IPS DF 4.7 (cell line): ENCODE results near the gene PRKN.
"Not testable (repeated sequence)": the region's sequence is repeated elsewhere in the genome, so short reads cannot be mapped to it uniquely, and the experiment has no call there.

Source experiments
- DNase-seq: peaks from one replicate; pipeline ENCODE4 v3.0.0-alpha.2; 2013; ENCODE audit warnings: low spot score; ENCODE audit errors: extremely low read depth

Gene PRKN

DNA sequence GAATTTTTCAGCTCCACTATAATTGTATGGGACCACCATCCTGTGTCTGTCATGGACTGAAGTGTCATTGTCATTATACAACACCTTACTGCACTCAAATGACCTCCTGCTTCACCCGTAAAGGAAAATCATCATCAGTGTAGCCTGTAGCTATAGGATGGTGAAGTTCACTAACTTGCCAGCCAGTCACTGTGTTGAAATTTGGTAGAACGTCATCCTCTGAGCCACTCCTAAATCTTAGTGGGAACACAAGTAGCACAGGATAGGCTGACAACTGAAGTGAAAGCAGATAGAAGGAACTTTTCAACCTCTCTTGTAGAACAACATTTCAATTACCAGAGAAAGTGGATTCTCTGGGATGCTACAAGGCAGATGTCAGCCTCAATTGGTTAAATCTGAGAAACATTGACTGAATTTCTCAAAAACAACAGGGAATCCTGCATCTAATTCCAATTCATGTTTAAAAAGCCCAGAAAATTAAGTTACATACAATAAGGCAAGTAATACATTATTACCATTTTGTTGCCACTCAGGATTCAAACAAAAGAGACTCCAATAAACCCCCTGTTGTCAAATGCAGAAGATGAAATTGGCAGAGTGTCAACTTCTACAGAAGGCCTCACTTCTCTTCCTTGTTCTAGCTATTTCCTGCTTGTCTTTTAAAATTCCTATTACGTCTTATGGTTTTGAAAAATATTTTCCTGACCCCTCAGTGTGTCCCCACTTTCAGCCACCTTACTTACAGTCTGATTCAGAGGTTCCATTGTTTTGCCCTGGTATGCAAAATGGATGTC is 805.8 kb downstream of the PRKN start:
- DNase-seq = no peak

DNA sequence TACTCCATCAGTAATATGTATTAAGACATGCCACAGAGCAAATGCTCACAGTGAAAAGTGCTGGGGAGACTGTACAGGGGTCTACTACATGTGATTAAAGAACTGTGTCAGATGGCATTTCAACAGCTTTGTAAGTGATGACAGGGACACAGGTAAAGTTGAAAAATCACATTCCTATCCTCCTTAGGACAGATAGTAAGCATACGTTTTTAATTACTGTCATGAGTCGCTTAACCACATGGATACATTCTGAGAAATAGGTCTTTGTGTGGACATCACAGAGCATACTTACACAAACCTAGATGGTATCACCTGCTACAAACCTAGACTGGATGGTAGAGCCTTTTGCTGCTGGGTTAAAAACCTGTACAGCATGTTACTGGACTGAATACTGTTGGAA is 807.9 kb downstream of the PRKN start:
- DNase-seq = no peak

DNA sequence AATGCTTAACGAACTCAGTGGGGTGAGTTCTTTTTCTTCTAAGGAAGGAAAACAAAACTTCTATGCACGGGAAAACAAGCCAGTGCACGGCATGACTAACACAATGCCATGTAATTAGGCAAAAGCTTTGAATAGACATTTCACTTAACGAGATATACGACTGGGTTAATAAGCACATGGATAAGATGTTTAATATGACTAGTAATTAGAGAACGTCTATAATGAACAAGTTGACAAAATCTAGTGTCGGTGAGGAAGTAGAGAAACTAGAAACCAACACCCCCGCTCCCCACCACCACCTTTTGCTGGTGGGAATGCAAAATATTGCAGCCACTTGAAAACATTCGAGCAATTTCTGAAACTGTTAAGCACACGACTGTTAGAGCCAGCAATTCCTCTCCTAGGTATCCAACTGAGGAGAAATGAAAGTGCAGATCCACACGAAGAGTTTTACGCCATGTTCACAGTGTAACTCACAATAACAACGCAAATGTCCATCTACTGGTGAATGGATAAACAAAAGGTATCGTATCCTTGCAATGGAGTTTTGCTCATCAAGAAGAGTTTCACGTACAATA is 808.8 kb downstream of the PRKN start:
- no peak for DNase-seq

DNA sequence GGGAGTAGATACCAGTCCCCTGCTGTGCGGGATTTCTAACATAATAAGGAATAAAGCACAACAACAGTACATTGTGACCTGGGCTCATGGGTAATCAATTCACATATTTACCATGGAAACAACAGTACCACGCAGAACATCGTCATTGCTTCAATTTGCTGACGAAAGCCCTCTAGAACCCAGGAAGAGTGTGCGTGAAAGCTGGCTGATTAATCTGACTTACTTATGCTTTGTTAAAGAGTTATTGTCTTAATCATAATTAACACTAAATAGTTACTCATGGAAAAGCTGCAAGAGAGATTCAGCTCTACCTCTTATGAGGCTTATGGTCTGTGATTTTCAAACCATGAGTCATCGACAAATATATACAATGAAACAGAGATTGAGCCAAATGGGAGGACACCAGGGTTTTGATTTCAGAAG is 809.4 kb downstream of the PRKN start:
- no peak for DNase-seq

DNA sequence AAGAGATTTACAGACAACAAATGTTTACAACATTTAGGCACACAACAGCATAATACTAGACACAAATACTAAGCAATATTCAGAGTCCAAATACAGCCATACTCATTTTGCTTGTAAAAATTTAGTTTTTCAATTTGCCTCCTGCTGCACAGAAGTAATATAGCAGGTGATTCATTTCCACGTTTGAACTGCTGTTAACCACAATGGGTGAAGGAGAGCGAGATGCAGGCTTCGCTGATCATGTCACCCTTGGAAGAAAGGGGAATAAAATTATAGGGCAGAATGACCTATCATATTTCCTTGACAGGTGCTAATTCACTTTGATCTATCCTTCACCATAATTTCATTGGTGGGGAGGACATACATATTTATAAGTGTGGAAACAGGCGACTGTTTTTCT is 809.9 kb downstream of the PRKN start:
- DNase-seq = no peak

DNA sequence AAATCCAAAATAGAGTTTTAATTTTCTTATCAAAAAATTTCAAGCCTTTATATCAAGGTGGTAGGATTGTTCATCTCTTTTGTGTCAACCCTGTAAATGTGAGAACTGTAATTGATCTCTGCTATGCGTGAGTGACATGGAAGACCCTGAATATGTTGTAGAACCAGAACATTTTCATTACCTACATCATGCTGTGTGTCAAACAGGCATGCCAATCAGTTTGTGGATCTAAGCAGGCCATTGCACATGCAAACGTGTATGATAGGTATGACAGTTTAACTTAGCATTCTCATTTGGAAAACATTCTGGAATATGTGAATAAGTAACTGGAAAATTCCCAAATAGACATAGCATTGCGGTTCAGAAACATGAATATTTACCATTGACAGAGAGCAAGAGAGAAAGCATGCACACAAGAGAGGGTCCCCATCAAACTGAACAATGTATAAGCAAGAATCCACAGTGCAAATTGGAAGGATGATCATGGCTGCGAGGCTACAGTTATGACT is 812.1 kb downstream of the PRKN start:
- DNase-seq = no peak

DNA sequence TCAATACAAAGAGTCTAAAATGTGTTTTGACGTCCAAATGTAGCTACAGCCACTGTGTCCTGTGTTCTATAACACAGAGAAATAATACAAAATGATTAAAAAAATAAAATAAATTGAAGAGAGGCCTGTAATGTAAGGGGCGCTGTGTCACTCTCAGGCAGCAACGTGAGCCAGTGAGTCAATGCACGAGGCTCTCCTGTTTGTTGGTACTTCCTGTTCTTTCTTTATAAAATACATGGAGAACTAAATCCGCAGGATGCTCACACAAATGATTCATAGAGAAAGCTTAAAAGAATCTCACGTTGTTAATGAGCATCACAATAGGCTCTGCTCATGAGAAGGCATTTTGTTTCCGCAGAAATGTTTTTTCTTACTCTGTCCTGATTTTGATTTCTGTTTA is 818.7 kb downstream of the PRKN start:
- DNase-seq = no peak

DNA sequence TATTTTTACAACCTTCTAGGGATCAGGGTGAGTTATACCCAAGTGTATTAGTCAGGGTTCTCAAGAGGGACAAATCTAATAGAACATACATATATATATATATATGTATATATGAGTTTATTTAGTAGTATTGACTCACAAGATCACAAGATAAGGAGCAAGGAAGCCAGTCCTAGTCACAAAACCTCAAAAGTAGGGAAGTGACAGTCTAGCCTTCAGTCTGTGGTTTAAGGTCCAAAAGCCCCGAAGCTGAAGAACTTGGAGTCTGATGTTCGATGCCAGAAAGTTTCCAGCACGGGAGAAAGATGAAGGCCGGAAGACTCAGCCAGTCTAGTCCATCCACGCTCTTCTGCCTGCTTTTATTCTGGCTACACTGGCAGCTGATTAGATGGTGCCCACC is 821.0 kb downstream of the PRKN start:
- no peak for DNase-seq

DNA sequence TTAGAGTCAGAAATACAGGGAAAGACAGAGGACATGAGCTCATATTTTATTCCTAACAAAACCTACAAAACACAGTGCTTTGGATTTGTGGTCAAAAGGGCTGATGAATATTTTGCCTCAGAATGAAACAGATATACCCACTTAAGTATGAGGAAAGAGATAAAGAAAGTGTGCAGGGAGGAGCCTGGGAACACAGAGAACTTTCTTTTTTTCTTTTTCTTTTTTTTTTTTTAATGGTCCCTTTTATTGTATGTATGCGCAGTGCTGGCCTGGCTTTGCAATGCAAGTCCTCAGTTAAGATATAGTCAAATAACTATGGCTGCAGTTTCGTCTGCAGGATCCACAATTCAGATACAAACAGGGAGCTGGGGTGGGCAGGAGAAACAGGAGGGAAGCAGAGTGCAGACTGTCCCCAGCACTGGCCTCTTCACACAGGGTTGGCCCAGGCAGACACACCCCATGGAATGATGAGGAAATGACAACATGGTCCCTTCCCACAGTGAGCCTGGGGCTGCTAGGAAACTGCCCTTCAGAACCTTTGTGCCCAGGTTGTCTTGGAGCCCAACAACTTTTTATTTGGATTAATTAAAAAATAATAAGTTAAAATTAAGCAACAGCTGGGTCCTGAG is 823.9 kb downstream of the PRKN start:
- no peak for DNase-seq

DNA sequence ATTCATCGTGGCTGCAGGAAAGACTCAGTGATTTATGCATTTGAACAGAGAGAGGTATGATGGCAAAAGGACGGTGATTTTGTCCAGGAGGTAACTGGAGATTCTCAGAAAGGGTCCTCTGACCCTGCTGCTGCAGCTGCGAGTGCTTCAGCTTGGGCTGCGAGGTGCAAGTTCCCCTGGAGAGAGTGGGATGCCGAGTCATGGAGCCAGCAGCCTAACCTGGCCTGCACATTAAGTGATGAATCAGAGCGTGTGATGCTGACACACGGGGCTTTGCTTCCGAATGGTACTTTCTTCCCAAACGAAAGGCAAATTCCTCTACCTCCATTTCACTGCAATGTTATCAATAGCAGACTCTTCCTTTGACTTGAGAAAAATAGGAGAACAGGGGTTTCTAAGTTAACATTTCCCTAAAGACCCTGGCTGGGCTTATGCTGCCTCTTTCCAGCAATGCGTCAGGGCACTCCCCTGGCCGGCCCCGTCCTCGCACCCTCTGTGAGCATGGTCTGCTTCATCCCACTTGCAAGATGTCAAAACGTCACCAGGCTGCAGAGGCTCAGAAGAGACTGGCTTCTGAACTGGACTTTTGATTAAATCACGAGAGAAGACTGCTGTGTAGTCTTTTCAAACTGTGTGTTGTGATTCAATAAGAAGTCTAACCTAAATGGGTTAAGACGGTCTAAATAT is 825.7 kb downstream of the PRKN start:
- no peak for DNase-seq

DNA sequence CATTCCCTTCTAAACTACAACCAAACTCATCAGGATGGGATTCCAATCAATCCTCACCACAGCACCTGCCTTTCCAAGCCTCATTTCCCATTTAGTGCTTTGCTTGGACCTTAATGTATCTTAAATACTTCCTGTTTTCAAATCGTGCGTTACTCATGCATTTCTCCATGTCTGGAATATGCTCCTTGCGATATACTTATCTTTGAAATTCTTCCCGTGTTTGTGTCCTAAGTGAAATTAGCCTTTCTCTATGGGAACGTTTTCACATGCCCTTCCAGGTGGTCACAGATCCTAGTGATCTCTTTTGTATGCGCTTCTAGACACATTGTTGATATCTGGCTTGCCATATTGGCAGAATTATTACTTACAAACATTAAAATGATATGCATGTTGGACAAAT is 833.1 kb downstream of the PRKN start:
- DNase-seq = no peak

DNA sequence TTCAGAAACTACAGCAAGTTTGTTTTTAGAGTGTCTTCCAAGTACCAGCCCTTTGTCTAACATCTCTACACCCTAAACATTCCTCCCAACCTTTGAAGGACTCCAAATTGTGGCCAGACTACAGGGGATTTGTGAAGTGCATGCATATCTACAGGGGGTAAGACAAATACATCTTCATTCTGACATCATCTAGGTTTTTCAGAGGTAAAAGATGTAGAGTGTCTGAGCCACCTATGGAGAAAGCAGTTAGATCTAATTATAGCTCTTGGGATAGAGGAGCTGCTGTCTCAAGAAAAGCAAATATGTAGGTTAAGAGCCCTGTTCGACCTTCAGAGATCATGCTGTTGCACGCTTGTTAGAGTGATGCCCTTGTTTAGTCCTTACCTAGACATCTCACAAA is 836.0 kb downstream of the PRKN start:
- no peak for DNase-seq

DNA sequence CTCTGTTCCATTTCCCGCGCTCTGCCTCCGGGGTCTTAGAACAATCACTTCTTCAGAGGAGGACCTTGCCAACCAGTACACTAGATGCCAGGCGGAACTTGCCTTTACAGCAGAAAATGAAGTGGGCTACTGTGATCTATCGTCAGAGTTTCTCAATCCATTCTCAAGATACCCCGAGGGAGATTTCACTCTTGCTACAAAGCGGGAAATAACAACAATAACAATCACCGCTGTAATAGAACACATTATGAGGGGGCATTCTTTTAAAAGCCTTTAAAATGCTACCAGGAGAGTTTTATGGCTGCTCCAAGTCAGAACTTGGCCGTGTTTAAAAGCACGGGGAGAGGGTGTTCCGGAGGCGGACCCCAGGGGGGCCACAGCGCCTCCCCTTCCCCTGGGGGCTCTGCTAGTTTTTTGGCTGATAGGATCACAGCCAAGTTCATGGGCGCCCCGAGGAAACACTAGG is 836.7 kb downstream of the PRKN start:
- no peak for DNase-seq

DNA sequence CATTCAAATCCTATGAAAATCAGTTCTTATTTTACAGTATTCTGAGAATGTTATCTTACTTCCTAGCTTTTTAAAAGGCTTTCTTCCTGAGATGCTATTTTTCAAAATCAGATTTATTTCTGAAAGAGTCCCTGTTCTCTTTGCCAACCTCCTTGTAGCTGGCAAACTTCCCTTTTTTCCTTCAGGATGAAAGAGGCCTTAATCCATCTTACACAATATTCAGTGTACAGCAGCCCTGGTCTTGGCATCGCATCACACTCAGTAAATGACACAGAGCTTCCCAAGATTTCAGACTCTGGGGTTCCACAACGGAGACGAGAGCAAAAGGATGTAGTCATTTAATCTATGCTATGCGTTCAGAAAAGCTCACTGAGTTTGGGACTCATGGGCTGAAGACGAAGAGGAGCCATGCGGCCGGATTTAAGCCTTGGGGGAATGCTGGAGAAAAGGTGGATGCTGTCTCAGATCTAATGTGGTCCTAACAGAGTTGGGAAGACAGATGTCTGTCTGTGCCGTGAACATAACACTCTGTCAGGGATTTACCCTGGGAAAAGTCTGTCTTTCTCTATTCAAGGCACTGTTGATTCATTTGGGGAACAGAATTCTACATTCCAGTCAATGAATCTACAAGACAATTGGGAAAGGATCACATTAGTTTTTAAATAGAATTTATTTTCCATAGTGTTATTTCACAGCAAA is 837.3 kb downstream of the PRKN start:
- no peak for DNase-seq

DNA sequence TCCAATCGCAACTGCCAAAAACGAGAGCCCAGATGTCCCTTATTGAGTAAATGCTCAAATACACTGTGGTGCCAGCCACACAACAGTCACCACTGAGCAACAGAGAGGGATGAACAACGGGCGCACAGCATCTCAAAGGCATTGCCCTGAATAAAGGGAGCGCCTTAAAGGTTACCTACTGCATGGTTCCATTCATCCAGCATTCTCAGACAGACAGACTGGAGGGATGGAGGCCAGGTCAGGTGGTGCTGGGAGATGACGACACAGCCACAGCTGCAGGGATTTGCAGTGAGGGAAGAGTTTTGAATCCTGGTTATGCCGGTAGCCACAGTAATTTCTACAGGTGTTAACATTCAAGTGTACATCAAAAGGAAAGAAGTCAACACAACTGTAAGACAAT is 838.2 kb downstream of the PRKN start:
- no peak for DNase-seq

DNA sequence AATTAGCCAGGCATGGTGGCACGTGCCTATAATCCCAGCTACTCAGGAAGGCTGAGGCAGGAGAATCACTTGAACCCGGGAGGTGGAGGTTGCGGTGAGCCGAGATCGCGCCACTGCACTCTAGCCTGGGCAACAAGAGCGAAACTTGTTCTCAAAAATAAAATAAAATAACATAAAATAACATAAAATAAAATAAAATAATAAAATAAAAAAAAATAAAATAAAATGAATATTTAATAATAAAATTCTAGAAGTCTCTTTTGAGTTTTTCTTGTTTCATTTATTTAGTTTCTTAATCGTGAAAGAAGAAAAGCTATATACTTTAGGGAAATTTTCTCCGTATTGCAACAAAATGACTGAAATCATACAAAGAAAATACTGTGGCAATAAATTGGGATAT is 841.0 kb downstream of the PRKN start:
- DNase-seq = not testable (repeated sequence)

DNA sequence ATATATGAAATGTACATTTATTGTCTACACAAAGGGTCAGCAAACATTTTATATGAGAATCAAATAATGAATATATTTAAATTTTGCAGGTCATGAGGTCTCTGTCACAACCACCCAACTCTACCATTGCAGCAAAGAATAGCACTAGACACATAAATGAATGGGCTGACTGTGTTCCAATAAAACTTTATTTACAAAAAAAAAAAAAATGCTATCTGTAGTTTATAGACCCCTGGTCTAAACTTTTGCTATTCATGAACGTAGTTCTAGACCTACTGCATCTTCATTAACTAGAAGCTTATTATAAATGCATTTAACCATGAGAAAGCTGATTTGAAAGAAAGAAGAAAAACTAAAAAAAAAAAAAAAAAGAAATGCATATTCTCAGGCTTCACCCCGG is 842.8 kb downstream of the PRKN start:
- no peak for DNase-seq

DNA sequence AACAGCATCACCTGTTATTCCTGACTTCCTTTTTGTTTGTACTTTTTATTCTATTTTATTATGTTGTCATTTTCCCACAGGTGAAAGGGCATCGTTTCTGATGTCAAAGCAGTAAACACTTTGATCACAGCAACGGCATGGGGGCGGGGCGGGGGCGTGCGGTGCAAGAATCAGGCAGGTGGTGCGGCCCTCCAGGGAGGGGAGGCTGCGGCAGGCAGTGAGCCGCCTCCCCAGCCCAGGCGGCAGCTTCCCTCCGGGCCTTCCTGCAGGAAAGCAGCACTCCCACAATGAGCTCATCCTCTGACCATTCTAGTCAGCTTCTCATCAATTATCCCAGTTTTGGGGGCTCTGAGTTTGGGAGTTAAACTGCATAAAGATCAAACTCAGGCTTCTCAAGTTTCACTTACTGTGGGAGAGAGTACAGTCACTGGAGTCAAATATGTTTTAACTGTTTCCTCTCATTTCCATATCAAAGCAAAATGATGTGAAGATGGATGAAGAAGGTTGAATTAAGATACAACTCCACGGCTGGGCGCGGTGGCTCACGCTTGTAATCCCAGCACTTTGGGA is 845.3 kb downstream of the PRKN start:
- DNase-seq = no peak

DNA sequence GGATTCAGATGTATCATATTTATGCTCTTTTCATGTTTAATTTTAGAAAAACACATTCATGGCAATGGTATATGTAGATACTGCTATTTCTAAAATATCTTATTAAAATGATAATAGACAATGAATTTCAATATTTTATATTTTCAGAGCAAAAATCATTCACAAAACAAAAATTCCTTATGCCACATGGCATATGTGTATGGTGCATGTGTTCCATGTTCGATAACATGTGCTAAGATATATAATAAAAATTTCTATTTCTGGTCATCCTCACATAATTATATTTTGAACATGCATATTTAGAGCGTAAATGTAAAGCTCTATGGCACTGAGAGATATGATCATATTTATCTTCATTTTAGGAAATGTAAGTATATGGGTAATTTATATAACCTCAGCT is 847.5 kb downstream of the PRKN start:
- no peak for DNase-seq

DNA sequence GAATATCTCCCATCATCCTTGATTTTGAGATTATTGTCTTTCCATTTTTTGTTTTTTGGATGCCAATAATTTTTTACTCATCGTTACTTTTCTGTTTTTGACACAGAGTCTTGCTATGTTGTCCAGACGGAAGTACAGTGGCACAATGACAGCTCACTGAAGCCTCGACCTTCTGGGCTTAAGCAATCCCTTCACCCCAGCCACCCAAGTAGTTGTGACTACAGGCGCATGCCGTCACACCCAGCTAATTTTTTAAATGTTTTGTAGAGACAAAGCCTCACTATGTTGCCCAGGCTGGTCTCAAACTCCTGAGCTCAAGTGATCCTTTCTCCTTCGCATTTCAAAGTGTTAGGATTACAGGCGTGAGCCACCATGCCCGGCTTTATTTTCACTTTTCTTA is 851.3 kb downstream of the PRKN start:
- no peak for DNase-seq
